Measurements from ENCODE around the gene PERM1. TPM values are rescaled to one million over a fixed set of nuclear protein-coding genes. Genes with fewer than 3 reads are reported as not detected.

The PERM1 gene
- total RNA-seq, 4 donors from 2014 or later = 0.11 to 0.50 (median 0.30) TPM

DNA sequence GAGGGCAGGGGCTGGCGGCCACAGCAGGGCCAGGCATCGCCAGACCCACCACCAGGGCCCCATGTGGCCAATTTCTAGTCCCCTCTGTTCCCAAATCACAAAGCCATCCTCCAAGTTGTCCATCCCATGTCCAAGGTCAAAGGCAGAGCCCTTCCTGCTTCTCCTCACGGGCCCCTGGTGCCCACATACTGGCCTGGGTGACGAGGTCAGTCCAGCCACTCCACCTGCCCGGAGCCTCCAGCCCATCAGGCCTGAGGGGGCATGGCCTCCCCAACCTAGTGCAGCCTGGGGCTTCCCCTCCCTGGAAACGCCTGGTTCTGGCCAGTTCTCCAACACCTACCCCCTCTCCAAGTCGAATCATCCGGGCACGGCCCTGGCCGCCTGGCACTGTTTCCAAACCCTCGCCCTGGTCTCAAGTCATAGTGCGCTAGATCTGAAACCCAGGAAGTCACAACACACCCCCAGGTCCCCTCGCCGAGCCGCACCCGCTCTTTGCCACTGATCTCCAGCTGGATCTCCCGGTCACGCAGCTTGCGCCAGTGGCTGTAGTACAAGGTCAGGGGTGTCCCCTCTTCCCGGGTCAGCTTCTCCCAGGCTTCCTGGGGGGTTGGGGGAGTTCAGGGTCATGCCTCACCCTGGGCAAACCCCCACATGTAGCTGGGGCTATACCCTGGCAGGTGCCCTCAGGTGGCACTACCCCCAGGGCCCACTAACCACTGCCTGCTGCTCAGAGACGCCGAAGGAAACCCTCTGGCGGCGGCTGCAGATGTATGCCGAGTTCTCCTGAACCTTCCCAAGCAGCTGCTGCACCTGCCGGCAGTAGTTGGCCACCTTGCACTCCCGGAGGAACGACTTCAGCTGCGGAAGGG is 36.0 kb downstream of the PERM1 start:
- peaks cover 31 to 67% (median 65%) of the 10 kb centered on the region in 4 donors for H3K36me3 ChIP-seq
- no peak overlapping the region for H3K27ac ChIP-seq (replicated peaks in 1 of 4)
- 95% methylated on average over 22 of the region's 29 CpGs for WGBS
- H3K4me1 ChIP-seq = peaks cover 21 to 38% (median 33%) of the 10 kb centered on the region in 4 donors
- intact Hi-C loops (cut with DNase I) = no loop called here
- no peaks in the 10 kb centered on the region for H3K9me3 ChIP-seq
- no peak overlapping the region for H3K4me3 ChIP-seq
- no peak for TF ChIP-seq POLR2A (IDR thresholded peaks at IDR 0.05; ENCODE audit: low read depth)
- TF ChIP-seq, protein P1, sequence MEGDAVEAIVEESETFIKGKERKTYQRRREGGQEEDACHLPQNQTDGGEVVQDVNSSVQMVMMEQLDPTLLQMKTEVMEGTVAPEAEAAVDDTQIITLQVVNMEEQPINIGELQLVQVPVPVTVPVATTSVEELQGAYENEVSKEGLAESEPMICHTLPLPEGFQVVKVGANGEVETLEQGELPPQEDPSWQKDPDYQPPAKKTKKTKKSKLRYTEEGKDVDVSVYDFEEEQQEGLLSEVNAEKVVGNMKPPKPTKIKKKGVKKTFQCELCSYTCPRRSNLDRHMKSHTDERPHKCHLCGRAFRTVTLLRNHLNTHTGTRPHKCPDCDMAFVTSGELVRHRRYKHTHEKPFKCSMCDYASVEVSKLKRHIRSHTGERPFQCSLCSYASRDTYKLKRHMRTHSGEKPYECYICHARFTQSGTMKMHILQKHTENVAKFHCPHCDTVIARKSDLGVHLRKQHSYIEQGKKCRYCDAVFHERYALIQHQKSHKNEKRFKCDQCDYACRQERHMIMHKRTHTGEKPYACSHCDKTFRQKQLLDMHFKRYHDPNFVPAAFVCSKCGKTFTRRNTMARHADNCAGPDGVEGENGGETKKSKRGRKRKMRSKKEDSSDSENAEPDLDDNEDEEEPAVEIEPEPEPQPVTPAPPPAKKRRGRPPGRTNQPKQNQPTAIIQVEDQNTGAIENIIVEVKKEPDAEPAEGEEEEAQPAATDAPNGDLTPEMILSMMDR (IDR thresholded peaks at IDR 0.05) = no peak
- TF ChIP-seq EP300 (IDR thresholded peaks at IDR 0.05) = no peak
- no peak for TF ChIP-seq POLR2AphosphoS5 (IDR thresholded peaks at IDR 0.05)
- no peak for DNase-seq (ENCODE audit: extremely low spot score)
- peaks cover 5 to 30% (median 20%) of the 10 kb centered on the region in 4 donors for H3K27me3 ChIP-seq

DNA sequence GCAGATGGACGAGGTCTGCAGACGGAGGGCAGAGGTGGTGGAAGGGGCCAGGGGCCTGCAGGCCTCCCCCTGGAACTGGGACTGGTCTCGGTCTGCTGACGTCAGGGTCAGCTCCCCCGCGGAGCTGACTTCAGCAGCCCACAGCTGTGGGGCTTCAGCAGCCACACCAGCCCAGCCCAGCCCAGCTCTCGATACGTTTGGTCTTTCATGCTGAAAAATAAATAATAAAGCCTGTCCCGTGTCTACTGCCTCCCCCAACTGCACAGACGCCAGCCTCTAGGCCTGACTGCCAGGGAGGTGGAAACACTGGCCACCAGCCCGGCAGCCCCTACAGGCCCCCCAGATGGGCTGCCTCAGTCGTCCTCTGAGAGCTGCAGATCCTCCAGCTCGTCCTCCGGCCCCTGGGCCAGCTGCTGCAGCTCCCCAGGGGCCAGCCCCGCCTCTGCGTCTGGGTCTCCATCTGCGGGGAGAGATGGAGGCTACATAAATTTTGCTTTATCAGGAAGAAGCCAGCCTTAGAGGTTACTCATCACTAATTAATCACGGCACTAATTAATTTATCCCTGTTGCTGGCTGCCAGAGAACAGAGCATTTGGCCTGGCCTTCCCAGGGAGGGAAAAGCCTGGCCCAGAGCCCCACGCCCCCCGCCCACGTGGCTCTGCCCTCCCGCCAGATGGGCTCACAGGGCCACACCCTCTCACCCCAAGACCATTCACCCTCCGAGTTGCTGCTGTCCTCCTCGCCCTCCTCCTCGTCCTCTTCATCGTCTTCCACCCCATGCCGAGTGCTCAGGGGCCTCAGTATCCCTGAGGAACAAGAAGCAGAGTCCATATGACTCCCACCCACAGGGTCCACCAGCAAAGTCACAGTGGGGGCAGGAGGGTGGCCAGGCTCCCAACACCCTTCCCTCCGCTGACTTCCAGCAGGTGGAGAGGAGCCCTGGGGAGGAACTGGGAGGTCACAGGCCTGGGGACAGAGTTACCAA is 37.3 kb downstream of the PERM1 start:
- WGBS = 55% methylated on average over 19 of the region's 28 CpGs
- TF ChIP-seq, protein P1 (IDR thresholded peaks at IDR 0.05) = no peak
- no peak for TF ChIP-seq POLR2AphosphoS5 (IDR thresholded peaks at IDR 0.05)
- no peak for TF ChIP-seq POLR2A (IDR thresholded peaks at IDR 0.05; ENCODE audit: low read depth)
- no peak for TF ChIP-seq EP300 (IDR thresholded peaks at IDR 0.05)
- peak overlapping the region; percentile 7 to 78 (median 63) for H3K27ac ChIP-seq (replicated peaks in 1 of 4)
- peaks cover 31 to 50% (median 46%) of the 10 kb centered on the region in 4 donors for H3K4me1 ChIP-seq
- no peak for DNase-seq (ENCODE audit: extremely low spot score)
- no peaks in the 10 kb centered on the region for H3K9me3 ChIP-seq
- peaks cover 10 to 43% (median 25%) of the 10 kb centered on the region in 4 donors for H3K27me3 ChIP-seq
- H3K36me3 ChIP-seq = peaks cover 28 to 54% (median 52%) of the 10 kb centered on the region in 4 donors
- intact Hi-C loops (cut with DNase I) = no loop called here
- H3K4me3 ChIP-seq = peak overlapping the region in 1 of 4 donors; percentile 14

DNA sequence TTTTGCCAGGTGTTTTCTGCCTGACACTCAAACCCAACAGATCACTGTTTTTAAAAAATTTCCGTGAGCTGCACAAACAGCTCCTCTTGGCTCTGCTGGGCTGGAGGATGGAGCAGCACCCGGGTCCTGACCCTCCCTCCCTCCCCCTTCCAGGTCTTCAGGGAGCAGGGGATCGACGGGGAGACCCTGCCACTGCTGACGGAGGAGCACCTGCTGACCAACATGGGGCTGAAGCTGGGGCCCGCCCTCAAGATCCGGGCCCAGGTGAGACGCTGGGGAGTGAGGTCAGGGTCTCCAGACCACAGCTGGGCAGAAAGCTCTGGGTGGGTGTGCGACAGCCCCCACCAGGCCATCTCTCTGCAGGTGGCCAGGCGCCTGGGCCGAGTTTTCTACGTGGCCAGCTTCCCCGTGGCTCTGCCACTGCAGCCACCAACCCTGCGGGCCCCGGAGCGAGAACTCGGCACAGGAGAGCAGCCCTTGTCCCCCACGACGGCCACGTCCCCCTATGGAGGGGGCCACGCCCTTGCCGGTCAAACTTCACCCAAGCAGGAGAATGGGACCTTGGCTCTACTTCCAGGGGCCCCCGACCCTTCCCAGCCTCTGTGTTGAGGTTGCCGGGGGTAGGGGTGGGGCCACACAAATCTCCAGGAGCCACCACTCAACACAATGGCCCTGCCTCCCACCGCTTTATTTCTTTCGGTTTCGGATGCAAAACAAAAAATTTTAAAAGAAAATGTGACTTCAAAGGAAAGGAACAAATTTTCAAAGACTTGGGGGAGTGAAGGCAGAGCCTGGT is 38.1 kb downstream of the PERM1 start:
- no peak for DNase-seq (ENCODE audit: extremely low spot score)
- intact Hi-C loops (cut with DNase I) = no loop called here
- TF ChIP-seq POLR2A (IDR thresholded peaks at IDR 0.05; ENCODE audit: low read depth) (no peak), POLR2AphosphoS5 (IDR thresholded peaks at IDR 0.05) (no peak), EP300 (IDR thresholded peaks at IDR 0.05) (no peak)
- TF ChIP-seq, protein P1 (IDR thresholded peaks at IDR 0.05) = no peak
- WGBS = 80% methylated on average over 18 of the region's 27 CpGs
- Histone ChIP-seq H3K4me3 (peak overlapping the region in 1 of 4 donors; percentile 14), H3K27ac (replicated peaks in 1 of 4) (peak overlapping the region; percentile 52 to 78 (median 68)), H3K36me3 (peaks cover 26 to 45% (median 43%) of the 10 kb centered on the region in 4 donors), H3K27me3 (peaks cover 10 to 52% (median 29%) of the 10 kb centered on the region in 4 donors), H3K9me3 (no peaks in the 10 kb centered on the region), H3K4me1 (peaks cover 34 to 57% (median 52%) of the 10 kb centered on the region in 4 donors)

Measured in esophagus muscularis mucosa (tissue), 4 donors.